VCaP (cell line): ENCODE data around the gene OR13G1.

Source experiments
- H3K27ac ChIP-seq: fragments of 450-650 bp; 2 replicates; pipeline ENCODE4 v1.5.1; 2017
- TF ChIP-seq, protein P1 (sequence below): fragments of 450-650 bp; conservative IDR thresholded peaks from 2 replicates; pipeline ENCODE4 v1.5.1; 2017; ENCODE audit warnings: mild to moderate bottlenecking, moderate library complexity

The OR13G1 gene

DNA sequence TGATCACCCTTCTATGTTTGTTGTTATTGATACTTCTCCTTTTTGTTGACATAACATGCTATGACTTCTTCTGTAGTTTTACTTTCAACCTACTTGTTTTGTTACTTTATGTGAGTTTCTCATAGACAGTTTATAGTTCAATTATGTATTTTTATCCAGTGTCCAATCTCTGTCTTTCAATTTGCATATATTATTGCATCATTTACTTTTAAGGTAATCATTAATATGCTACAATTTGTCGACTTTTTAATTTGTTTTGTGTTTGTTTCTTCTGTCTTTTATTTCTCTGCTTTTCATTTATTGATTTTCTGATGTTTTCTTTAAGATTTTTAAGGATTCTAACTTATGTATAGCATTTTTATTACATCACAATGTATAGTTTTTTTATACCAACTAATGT, 10.3 kb downstream of the OR13G1 start:
- TF ChIP-seq, protein P1, sequence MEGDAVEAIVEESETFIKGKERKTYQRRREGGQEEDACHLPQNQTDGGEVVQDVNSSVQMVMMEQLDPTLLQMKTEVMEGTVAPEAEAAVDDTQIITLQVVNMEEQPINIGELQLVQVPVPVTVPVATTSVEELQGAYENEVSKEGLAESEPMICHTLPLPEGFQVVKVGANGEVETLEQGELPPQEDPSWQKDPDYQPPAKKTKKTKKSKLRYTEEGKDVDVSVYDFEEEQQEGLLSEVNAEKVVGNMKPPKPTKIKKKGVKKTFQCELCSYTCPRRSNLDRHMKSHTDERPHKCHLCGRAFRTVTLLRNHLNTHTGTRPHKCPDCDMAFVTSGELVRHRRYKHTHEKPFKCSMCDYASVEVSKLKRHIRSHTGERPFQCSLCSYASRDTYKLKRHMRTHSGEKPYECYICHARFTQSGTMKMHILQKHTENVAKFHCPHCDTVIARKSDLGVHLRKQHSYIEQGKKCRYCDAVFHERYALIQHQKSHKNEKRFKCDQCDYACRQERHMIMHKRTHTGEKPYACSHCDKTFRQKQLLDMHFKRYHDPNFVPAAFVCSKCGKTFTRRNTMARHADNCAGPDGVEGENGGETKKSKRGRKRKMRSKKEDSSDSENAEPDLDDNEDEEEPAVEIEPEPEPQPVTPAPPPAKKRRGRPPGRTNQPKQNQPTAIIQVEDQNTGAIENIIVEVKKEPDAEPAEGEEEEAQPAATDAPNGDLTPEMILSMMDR, result no peak
- no peak overlapping the region for H3K27ac ChIP-seq

DNA sequence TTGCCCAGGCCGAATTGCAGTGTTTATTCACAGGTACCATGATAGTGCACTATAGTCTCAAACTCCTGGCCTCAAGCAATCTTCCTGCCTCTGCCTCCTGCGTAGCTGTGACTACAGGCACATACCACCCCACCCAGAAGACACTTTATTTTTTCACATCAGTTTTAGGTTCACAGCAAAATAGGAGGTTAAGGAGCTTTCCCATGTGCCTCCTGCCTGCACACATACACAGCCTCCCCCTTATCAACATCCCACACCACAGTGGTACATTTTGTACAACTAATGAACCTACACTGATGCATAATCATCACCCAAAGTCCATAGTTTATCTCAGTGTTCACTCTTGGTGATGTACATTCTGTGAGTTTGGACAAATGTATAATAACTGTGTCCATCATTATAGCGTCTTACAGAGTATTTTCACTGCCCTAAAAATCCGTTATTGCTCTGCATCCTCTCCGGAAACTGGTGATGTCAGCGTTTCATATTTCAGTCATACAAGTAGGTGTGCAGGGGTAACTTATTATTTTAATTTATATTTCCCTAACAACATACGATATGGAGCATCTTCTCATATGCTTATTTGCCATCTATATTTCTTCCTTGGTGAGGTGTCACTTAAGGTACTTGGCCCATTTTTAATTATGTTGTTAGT, 23.2 kb downstream of the OR13G1 start:
- no peak overlapping the region for H3K27ac ChIP-seq
- TF ChIP-seq, protein P1, result no peak

DNA sequence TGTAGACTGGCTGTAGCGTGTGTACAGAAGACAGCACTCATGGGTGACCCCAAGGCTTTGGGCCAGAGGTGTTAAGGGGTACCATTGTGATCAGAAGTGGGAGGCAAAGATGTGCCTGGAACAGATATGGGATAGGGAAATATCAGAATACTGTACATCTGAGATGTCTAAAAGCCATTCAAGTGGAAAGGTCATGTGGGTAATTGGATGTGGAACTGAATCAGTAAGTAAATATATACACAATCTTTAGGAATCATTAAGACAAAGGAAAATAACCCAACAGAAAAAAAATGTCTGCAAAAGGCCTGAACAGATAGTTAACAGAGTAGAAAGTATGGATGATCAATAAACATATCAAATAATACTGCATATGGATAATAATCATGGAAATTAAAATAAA, 26.5 kb downstream of the OR13G1 start:
- no peak overlapping the region for H3K27ac ChIP-seq
- TF ChIP-seq, protein P1, result no peak

DNA sequence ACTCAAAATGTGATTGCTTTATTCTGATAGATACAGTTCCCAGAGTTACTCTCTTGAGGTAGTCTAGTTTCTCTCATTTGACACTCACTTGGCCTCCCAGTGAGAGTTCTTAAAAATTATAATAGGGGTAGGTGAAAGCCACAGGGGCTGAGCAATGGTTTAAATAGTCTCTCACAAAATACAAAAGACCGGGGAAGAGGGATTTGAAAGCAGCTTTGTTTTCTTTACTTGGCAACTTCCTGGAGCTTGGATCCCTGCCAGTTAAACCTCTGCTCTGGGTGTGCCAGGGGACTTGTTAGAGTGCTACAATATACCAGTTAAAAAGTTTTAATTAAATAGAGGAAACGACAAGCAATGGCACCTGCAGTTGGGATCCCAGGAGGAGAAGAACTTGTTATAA, 31.7 kb downstream of the OR13G1 start:
- TF ChIP-seq, protein P1, result no peak
- no peak overlapping the region for H3K27ac ChIP-seq

DNA sequence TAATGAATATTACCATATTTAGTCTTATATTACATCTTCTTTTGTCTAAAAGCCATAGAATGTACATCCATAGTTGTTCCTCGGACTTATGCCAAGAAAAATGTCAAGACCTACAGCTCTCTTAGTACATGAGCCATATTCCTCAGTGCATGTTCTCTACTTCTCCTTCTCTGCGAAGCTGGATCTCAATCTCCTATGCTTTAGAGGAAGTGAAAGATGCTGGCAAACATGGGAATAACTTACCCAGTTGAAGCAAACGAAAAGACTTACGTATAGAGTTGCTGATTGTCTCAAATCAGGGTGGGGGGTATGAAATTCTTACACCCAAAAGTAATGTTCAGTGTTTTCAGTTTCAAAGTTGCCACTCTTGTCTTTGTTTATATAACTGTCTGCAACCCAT, 32.7 kb downstream of the OR13G1 start:
- TF ChIP-seq, protein P1, result no peak
- no peak overlapping the region for H3K27ac ChIP-seq

DNA sequence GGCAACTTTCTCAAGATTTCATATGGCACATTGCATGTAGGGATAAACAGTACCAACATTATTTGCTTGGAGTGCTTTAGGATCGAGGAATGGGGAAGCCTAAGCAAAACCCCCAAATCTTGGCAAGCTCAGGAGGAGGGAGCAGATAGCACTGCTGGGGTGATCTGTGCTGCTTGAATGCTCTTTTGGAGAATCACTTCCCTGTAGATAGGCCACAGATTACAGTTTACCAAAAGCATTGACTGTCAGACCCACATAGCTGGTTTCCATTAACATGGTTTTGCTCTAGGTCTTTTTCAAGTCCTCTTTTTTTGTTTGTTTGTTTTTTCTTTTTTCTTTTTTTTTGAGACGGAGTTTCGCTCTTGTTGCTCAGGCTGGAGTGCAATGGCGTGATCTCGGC, 36.8 kb downstream of the OR13G1 start:
- TF ChIP-seq, protein P1, result no peak
- H3K27ac ChIP-seq, result no peak overlapping the region

DNA sequence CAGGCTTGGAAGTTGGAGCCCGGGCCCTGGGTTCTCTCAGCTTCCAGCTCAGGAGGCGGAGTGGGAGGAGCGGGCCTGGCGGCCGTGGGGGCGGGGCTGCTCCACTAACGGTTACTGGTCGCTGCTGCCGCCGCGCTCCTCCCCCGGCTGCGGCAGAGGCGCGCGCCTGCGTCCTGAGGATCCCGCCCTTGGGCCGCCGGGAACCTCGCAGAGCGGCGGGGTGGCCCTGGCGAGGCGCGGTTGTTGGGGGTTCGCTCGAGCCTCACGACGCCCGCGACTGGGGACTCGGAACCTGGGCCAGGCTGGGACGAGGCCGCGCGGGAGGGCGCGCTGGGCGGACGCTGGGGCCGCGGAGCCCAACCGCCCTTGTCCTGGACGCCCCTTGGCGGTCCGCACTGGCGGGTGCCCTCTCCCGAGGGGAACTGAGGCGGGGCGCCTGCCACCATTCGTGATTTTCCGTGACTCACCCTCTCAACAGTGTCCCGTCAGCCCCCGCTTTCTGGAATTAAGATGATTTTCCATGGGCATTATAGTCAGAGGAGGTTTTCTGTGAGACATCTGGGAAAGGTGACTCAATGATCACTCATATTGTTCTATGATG, 40.1 kb downstream of the OR13G1 start:
- TF ChIP-seq, protein P1, result no peak
- peak overlapping the region; percentile 52; the same call in 1 of the 2 replicates for H3K27ac ChIP-seq
